ENCODE results near the gene SETD1B. TPM values are rescaled to one million over a fixed set of nuclear protein-coding genes. Genes with fewer than 3 reads are reported as not detected.

SETD1B gene
- total RNA-seq, 2 donors from 2014 or later: 14.7 to 23.4 TPM

DNA sequence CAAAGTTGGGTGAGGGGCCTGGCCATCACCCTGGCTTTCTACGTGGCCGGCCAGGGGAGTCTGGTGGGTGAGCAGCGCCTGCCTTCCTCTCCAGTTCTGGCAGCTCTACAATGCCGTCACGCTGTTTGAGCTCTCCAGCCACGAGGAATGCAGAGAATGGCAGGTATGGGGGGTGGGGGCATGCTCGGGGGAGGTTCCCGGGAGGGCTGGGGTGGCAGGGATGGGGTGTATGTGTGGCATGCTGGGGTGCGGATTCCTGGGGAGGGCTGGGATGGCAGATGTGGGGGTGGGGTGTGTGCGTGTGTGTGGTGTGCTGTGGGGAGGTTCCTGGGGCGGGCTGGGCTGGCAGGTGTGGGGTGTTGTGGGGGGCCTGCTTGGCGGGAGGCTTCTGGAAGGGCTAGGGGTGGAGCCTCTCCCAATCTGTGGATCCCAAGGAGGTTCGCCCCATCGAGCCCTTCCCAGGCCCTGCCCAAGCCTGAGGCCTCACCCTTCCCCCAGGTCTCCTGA is 28.8 kb upstream of the SETD1B start:
- no peak overlapping the region for H3K4me3 Mint-ChIP-seq
- H3K27ac Mint-ChIP-seq: peak overlapping the region; percentile 58
- no peaks in the 10 kb centered on the region for H3K9me3 Mint-ChIP-seq
- ATAC-seq (replicated peaks): no peak
- peaks cover 27% of the 10 kb centered on the region for H3K36me3 Mint-ChIP-seq (ENCODE audit: low read depth)
- no peaks in the 10 kb centered on the region for H3K4me1 Mint-ChIP-seq
- no peaks in the 10 kb centered on the region for H3K27me3 Mint-ChIP-seq

DNA sequence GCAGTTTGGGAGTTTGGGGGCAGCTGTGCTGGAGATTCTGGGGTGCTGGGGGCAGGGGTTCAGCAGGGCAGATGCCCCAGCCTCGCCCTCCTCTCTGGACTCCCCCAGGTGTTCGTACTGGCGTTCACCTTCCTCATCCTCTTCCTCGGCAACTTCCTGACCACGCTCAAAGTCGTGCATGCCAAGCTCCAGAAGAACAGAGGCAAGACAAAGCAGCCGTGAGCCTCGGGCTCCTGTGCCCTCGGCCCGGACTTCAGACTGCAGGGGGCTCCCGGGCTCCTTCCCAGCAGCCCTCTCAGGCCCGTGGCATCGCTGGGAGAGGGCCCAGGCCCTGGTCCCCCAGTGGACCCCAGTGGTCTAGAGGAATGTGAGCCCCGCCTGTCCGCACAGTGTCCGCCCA is 28.3 kb upstream of the SETD1B start:
- no peaks in the 10 kb centered on the region for H3K4me1 Mint-ChIP-seq
- no peak overlapping the region for H3K27ac Mint-ChIP-seq
- ATAC-seq (replicated peaks): no peak
- no peaks in the 10 kb centered on the region for H3K27me3 Mint-ChIP-seq
- peaks cover 32% of the 10 kb centered on the region for H3K36me3 Mint-ChIP-seq (ENCODE audit: low read depth)
- no peak overlapping the region for H3K4me3 Mint-ChIP-seq
- no peaks in the 10 kb centered on the region for H3K9me3 Mint-ChIP-seq

DNA sequence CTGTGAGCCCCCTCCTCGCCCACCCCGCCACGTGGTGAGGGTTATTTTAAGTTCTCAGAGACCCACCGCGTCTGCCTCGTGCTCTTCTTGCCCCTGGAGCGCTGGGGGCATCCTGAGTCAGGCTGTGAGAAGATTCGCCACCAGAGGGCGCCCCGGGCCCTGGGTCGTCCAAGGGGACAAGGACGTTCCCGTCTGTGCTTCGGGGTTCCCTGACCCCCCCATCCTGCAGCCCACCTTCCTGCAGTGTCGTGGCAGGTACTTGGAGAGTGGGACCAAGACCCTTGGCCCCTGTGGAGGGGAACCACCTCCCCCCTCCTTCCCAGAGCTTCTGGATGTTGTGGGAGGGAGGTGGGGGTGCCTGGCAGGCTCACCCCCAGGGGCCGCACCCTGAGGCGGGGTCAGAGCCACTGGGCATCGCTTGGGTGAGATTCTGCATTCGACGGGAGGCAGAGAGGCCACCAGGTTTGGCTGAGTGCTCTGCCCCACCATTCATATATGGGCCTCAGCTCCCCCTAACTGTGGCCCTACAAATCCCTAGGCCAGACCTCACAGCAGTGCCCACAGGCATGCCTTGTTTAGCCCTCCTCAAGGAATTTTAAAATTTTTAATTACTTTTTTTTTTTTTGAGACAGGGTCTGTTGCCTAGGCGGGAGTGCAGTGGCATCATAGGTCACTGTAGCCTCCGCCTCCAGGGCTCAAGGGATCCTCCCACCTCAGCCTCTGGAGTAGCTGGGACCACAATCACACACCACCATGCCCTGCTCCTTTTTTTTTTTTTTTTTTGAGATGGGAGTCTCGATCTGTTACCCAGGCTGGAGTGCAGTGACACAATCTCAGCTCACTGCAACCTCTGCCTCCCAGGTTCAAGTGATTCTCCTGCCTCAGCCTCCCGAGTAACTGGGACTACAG is 27.4 kb upstream of the SETD1B start:
- H3K4me3 Mint-ChIP-seq: no peak overlapping the region

GRCh38 chr12:121778567-121779421 is 25.0 kb upstream of the SETD1B start:
- peaks cover 63% of the 10 kb centered on the region for H3K36me3 Mint-ChIP-seq (ENCODE audit: low read depth)
- peak overlapping the region; percentile 77 for H3K27ac Mint-ChIP-seq
- no peak overlapping the region for H3K4me3 Mint-ChIP-seq
- no peaks in the 10 kb centered on the region for H3K27me3 Mint-ChIP-seq
- ATAC-seq (replicated peaks): no peak
- no peaks in the 10 kb centered on the region for H3K9me3 Mint-ChIP-seq
- H3K4me1 Mint-ChIP-seq: peaks cover 12% of the 10 kb centered on the region

More for the DNA sequence above, 27.4 kb upstream of the SETD1B start:
- Mint-ChIP-seq H3K27me3 (no peaks in the 10 kb centered on the region), H3K36me3 (ENCODE audit: low read depth) (peaks cover 42% of the 10 kb centered on the region), H3K4me1 (no peaks in the 10 kb centered on the region), H3K9me3 (no peaks in the 10 kb centered on the region), H3K27ac (no peak overlapping the region)
- peak; percentile 75 for ATAC-seq (replicated peaks)

- Mint-ChIP-seq H3K4me3 (no peak overlapping the region), H3K4me1 (peaks cover 16% of the 10 kb centered on the region), H3K36me3 (ENCODE audit: low read depth) (peaks cover 66% of the 10 kb centered on the region), H3K9me3 (no peaks in the 10 kb centered on the region), H3K27ac (no peak overlapping the region), H3K27me3 (no peaks in the 10 kb centered on the region)
- ATAC-seq (replicated peaks): no peak
Observed at GRCh38 chr12:121779422-121779895, 24.4 kb upstream of the SETD1B start.

GRCh38 chr12:121780429-121780828 is 23.4 kb upstream of the SETD1B start:
- Mint-ChIP-seq H3K27ac (peak overlapping the region; percentile 65), H3K27me3 (no peaks in the 10 kb centered on the region), H3K36me3 (ENCODE audit: low read depth) (peaks cover 72% of the 10 kb centered on the region), H3K4me1 (peaks cover 21% of the 10 kb centered on the region), H3K9me3 (no peaks in the 10 kb centered on the region), H3K4me3 (no peak overlapping the region)
- ATAC-seq (replicated peaks): no peak

- Mint-ChIP-seq H3K4me1 (peaks cover 25% of the 10 kb centered on the region), H3K36me3 (ENCODE audit: low read depth) (peaks cover 80% of the 10 kb centered on the region), H3K27me3 (no peaks in the 10 kb centered on the region), H3K9me3 (no peaks in the 10 kb centered on the region), H3K4me3 (peak overlapping the region; percentile 74), H3K27ac (peak overlapping the region; percentile 87)
- peak; percentile 1 for ATAC-seq (replicated peaks)
Observed at GRCh38 chr12:121781484-121781997, 22.3 kb upstream of the SETD1B start.

DNA sequence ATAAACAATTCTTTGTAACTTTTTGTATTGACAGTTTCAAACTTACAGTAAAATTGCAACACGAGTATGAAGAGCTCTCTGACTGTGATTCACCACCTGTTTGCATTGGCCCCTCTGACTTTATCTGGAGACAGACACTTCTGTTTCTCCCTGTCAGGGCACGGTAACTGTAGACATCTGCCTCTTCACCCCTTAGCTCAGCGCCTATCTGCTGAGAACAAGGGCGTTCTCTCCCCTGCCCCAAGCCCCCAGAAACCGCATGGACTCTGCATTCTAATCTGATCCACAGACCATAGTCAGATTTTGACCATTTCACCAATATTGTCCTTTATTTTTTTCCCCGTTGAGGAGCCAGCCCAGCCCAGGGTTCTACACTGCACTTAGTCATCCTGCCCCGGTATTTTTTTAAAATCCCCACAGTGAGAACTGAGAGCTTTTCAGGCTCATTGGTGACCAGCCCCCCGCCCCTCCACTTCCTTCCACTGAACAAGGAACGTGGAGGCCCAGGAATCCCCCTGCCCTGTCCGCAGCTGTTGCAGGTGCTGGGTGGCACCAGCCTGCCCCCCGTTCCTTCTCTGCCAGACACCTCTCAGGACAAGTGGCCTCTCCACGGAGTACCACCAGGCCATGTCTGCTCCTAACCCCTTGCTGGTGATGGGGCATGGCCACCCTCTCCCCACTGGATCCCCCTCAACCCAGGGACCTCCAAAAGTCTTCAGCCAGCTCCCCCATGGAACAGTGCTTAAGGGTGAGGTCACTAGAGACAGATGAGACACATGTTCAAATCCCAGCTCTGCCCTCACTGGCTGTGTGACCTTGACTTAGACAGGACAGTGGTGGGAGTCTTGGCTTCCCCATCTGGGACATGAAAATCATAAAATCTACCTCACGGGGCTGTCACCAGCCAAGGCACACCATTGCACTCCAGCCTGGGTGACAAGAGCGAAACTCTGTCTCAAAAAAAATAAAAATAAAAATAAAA is 21.5 kb upstream of the SETD1B start:
- H3K9me3 Mint-ChIP-seq: no peaks in the 10 kb centered on the region
- H3K4me1 Mint-ChIP-seq: peaks cover 31% of the 10 kb centered on the region
- peak overlapping the region; percentile 87 for H3K27ac Mint-ChIP-seq
- H3K36me3 Mint-ChIP-seq (ENCODE audit: low read depth): peaks cover 88% of the 10 kb centered on the region
- no peaks in the 10 kb centered on the region for H3K27me3 Mint-ChIP-seq
- ATAC-seq (replicated peaks): peak; percentile 77
- H3K4me3 Mint-ChIP-seq: peak overlapping the region; percentile 74

DNA sequence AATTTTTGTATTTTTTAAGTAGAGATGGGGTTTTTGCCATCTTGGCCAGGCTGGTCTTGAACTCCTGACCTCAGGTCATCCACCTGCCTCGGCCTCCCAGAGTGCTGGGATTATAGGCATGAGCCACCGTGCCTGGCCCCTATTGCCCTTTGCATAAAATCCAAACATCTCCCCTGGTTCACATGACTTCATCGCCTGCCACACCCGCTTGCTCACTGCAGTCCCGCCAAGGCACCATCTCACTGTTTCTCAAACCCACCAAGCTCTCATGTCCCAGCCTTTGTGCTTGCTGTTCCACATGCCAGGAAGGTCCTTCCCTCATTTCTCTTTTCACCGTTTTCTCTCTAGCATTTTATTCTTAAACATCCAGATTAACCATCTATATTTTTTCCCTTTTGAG is 20.0 kb upstream of the SETD1B start:
- no peak for ATAC-seq (replicated peaks)
- peaks cover 35% of the 10 kb centered on the region for H3K4me1 Mint-ChIP-seq
- no peaks in the 10 kb centered on the region for H3K9me3 Mint-ChIP-seq
- H3K4me3 Mint-ChIP-seq: peak overlapping the region; percentile 74
- H3K27ac Mint-ChIP-seq: peak overlapping the region; percentile 79
- H3K36me3 Mint-ChIP-seq (ENCODE audit: low read depth): peaks cover 93% of the 10 kb centered on the region
- no peaks in the 10 kb centered on the region for H3K27me3 Mint-ChIP-seq

- peak overlapping the region; percentile 74 for H3K4me3 Mint-ChIP-seq
- no peaks in the 10 kb centered on the region for H3K9me3 Mint-ChIP-seq
- peak; percentile 47 for ATAC-seq (replicated peaks)
- peaks cover 93% of the 10 kb centered on the region for H3K36me3 Mint-ChIP-seq (ENCODE audit: low read depth)
- H3K27me3 Mint-ChIP-seq: no peaks in the 10 kb centered on the region
- H3K27ac Mint-ChIP-seq: peak overlapping the region; percentile 79
- H3K4me1 Mint-ChIP-seq: peaks cover 35% of the 10 kb centered on the region
Observed at GRCh38 chr12:121784460-121784859, 19.3 kb upstream of the SETD1B start.

- H3K9me3 Mint-ChIP-seq: no peaks in the 10 kb centered on the region
- H3K27me3 Mint-ChIP-seq: no peaks in the 10 kb centered on the region
- peak overlapping the region; percentile 94 for H3K4me3 Mint-ChIP-seq
- H3K27ac Mint-ChIP-seq: peak overlapping the region; percentile 98
- peaks cover 93% of the 10 kb centered on the region for H3K36me3 Mint-ChIP-seq (ENCODE audit: low read depth)
- peaks cover 44% of the 10 kb centered on the region for H3K4me1 Mint-ChIP-seq
- no peak for ATAC-seq (replicated peaks)
Observed at GRCh38 chr12:121786440-121786825, 17.4 kb upstream of the SETD1B start.

DNA sequence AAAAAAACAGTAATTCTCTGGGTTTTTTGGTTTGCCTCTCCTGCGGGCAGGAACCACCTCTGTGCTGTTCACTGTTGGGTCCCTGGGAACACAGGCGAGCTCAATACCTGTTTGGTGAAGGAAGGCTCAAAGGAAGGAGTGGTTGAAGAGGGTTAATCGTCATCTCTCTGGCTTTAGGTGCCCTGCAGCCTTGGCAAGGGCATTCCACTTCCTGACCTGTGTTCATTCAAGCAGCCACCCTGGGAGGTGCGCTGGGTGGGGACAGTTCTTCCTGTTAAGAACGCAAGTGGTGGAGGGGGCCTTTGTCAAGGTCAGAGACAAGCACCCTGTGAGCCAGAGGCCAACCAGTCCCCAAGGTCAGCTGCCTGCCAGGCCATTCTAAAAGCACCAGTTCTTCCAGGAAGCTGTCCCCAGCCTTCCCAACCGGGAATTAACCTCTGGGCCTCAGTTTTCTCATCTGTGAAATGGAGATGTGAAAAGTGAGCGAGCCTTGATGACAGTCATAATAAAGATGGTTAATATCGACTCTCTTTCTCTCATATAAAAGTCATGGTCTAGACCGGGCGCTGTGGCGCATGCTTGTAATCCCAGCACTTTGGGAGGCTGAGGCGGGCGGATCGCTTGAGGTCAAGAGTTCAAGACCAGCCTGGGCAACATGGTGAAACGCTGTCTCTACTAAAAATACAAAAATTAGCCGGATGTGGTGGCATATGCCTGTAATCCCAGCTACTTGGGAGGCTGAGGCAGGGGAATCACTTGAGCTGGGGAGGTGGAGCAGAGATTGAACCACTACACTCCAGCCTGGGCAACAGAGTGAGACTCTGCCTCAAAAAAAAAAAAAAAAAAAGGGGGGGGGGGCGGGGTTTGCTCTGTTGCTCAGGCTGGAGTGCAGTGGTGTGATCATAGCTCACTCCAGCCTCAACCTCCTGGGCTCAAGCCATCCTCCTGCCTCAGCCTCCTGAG is 16.5 kb upstream of the SETD1B start:
- H3K27ac Mint-ChIP-seq: peak overlapping the region; percentile 98
- H3K4me1 Mint-ChIP-seq: peaks cover 40% of the 10 kb centered on the region
- peaks cover 93% of the 10 kb centered on the region for H3K36me3 Mint-ChIP-seq (ENCODE audit: low read depth)
- H3K27me3 Mint-ChIP-seq: no peaks in the 10 kb centered on the region
- peak overlapping the region; percentile 94 for H3K4me3 Mint-ChIP-seq
- no peak for ATAC-seq (replicated peaks)
- no peaks in the 10 kb centered on the region for H3K9me3 Mint-ChIP-seq

All from activated T-helper 17 cell treated with anti-CD3 and anti-CD28 coated beads, Interleukin-2, amount 50 U/mL, for 72 hours (primary cell).